Nephron progenitor cell (in vitro differentiated cells): ENCODE results near the gene SSNA1.

ENCODE experiments used
- DNase-seq: peaks from one replicate; pipeline ENCODE4 v3.0.0; 2021
- H3K27ac Mint-ChIP-seq: 2 replicates; pipeline ENCODE4 v1.8.0; 2021; ENCODE audit warnings: mild to moderate bottlenecking, moderate library complexity, mixed read lengths
- H3K27me3 Mint-ChIP-seq: 2 replicates; pipeline ENCODE4 v1.8.0; 2021; ENCODE audit warnings: mild to moderate bottlenecking, low read depth, mixed read lengths; ENCODE audit not compliant: poor library complexity
- H3K36me3 Mint-ChIP-seq: 2 replicates; pipeline ENCODE4 v1.8.0; 2021; ENCODE audit warnings: low read depth, mixed read lengths
- H3K4me1 Mint-ChIP-seq: 2 replicates; pipeline ENCODE4 v1.8.0; 2021; ENCODE audit warnings: mixed read lengths
- H3K4me3 Mint-ChIP-seq: 2 replicates; pipeline ENCODE4 v1.8.0; 2021; ENCODE audit warnings: mild to moderate bottlenecking, moderate library complexity, mixed read lengths
- H3K9me3 Mint-ChIP-seq: 2 replicates; pipeline ENCODE4 v1.8.0; 2021; ENCODE audit warnings: mild to moderate bottlenecking, moderate library complexity, mixed read lengths
- TF ChIP-seq, protein P1 (sequence below): fragments of 200-600 bp; sonication (generic); IDR thresholded peaks from 2 replicates; pipeline ENCODE4 v1.5.0; 2021; ENCODE audit warnings: antibody characterized with exemption

SSNA1 gene

DNA sequence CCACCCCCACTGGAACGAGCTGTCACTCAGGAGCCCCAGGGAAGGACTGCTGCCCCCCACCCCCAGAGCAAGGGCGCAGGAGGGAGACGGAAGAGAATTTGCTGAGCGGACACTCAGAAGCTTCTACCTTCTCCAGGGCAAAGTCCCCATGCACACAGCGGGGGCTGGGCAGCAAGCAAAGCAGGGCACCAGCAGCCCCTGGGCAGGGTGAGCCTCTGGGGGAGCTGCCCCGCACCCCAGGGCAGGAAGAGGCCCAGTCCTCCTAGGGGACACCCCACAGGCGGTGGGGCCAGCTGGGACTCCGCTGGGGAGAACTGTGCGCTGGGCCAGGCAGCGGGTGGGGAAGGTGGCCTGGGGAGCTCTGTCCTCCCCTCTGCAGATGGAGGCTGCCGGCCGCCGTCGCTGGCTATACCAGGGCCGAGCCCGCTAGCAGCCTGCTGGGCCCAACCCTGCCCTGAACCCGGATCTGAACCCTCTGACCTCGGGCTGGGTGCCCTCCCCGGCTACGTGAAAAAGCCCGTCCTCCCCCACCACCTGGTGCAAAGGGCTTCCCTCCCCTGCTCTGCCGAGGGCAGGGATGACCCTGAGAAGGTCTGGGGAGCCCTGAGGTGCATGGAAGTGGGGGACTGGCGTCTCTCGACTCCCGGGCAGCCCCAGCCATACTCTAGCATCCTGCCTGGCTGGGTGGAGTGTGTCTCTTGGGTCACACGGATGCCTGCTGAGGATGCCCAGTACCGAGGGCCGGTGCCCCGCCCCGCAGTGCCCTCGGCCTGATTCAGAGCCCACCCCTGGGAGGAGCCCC is 41.6 kb downstream of the SSNA1 start:
- Mint-ChIP-seq H3K4me3 (no peak overlapping the region), H3K27ac (no peak overlapping the region), H3K27me3 (no peaks in the 10 kb centered on the region), H3K36me3 (no peaks in the 10 kb centered on the region), H3K4me1 (peaks cover 20% of the 10 kb centered on the region), H3K9me3 (no peaks in the 10 kb centered on the region)
- no peak for DNase-seq
- TF ChIP-seq, protein P1, sequence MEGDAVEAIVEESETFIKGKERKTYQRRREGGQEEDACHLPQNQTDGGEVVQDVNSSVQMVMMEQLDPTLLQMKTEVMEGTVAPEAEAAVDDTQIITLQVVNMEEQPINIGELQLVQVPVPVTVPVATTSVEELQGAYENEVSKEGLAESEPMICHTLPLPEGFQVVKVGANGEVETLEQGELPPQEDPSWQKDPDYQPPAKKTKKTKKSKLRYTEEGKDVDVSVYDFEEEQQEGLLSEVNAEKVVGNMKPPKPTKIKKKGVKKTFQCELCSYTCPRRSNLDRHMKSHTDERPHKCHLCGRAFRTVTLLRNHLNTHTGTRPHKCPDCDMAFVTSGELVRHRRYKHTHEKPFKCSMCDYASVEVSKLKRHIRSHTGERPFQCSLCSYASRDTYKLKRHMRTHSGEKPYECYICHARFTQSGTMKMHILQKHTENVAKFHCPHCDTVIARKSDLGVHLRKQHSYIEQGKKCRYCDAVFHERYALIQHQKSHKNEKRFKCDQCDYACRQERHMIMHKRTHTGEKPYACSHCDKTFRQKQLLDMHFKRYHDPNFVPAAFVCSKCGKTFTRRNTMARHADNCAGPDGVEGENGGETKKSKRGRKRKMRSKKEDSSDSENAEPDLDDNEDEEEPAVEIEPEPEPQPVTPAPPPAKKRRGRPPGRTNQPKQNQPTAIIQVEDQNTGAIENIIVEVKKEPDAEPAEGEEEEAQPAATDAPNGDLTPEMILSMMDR, result no peak

DNA sequence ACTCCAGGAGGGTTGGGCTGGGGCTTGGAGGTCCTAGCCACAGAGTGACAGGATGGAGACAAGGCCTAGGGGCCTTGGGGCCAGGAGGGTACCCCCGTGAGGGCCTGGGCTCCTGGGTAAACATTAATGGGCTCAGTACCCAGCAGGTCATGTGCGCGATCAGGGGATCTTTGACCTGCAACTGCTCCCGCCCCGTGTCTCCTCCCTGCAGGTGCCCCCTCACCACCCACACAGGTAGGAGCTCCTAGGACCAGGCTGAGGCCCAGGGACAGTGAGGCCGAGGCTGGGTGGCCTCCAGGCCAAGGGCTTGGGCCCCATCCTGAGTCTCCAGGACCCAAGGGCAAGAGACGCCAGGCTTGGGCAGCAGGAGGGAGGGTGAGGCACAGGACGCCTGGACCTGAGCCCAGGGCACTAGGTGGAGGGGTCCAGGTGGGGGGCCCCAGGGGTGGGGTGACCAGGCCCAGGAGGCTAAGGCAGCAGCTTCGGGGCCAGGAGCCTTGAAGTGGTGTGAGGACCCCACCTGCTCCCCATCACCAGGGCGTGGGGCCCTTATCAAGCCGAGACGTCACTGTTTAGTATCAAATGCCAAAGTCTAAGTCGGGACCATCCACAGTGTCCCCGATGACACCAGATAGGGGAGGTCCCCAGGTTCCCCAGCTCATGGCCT is 42.4 kb downstream of the SSNA1 start, which contains the start of gene SLC34A3:
Gene SLC34A3 (plus strand): TSS at position 197 of the 667 bp plus-strand sequence. CDS start 802 bp downstream, outside the sequence.
- H3K4me1 Mint-ChIP-seq, result peaks cover 21% of the 10 kb centered on the region
- no peaks in the 10 kb centered on the region for H3K36me3 Mint-ChIP-seq
- H3K9me3 Mint-ChIP-seq, result no peaks in the 10 kb centered on the region
- H3K27ac Mint-ChIP-seq, result no peak within 1 kb of the TSS
- DNase-seq, result no peak
- no peak within 1 kb of the TSS for H3K4me3 Mint-ChIP-seq
- TF ChIP-seq, protein P1, result no peak
- no peaks in the 10 kb centered on the region for H3K27me3 Mint-ChIP-seq

DNA sequence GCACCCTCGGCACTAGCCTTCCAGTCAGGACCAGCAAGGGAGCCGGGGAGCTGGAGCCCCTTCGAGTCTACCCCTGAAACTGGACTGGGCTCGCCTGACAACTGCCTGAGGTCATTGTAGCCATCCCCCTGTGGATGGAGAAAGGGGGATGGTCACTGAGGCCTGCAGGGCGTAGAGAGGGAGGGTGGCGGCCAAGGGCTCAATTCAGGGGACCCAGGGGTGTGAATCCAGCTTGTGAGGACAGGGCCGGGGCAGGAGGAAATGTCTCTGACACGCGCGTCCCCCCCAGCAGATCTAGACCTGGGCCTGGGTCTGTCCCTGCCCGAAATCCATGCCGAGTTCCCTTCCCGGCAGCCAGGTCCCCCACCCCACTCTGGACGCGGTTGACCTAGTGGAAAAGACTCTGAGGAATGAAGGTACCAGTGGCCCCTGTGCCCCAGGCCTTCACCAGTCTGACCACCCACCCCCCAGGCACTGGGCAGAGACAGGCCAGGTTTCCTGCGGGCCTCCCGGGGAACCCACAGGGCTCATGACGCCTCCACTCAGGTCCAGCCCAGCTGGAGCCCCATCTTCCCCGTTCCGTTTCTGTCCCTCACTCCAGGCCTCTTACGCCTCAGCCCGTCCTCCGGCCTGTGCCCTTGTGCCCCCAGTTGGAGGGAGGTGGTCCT is 43.0 kb downstream of the SSNA1 start:
- H3K27ac Mint-ChIP-seq, result no peak overlapping the region
- TF ChIP-seq, protein P1, result no peak
- DNase-seq, result no peak
- no peaks in the 10 kb centered on the region for H3K27me3 Mint-ChIP-seq
- no peaks in the 10 kb centered on the region for H3K9me3 Mint-ChIP-seq
- H3K36me3 Mint-ChIP-seq, result no peaks in the 10 kb centered on the region
- peaks cover 21% of the 10 kb centered on the region for H3K4me1 Mint-ChIP-seq
- H3K4me3 Mint-ChIP-seq, result no peak overlapping the region

DNA sequence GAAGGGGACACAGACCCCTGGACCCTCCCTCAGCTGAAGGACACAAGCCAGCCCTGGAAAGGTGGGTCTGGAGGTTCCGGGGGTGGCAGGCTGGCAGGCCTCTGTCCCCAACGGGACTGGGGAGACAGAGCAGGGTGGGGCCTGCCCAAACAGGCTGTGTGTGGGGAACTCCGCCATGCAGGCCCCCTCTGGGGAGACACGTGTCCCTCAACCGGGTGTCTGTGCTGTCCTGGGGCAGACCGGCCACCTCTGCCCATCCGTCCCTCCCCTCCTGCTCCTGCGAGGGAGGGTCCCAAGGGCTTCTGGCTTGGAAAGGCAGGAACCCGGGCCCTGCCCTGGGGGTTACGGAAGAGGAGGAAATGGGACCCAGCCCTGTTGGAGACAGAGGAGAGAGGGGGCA is 43.6 kb downstream of the SSNA1 start:
- H3K4me3 Mint-ChIP-seq, result no peak overlapping the region
- no peaks in the 10 kb centered on the region for H3K9me3 Mint-ChIP-seq
- no peaks in the 10 kb centered on the region for H3K27me3 Mint-ChIP-seq
- H3K27ac Mint-ChIP-seq, result no peak overlapping the region
- DNase-seq, result no peak
- TF ChIP-seq, protein P1, result no peak
- H3K4me1 Mint-ChIP-seq, result peaks cover 22% of the 10 kb centered on the region
- no peaks in the 10 kb centered on the region for H3K36me3 Mint-ChIP-seq

DNA sequence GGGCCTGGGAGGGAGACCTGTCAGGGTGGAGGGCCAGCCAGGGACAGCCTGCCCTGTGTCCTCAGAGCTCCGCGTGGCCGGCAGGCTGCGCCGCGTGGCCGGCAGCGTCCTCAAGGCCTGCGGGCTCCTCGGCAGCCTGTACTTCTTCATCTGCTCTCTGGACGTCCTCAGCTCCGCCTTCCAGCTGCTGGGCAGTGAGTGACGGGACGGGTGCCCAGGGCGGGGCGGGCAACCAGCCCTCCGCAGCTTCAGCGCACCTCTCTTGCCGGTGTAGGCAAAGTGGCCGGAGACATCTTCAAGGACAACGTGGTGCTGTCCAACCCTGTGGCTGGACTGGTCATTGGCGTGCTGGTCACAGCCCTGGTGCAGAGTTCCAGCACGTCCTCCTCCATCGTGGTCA is 44.0 kb downstream of the SSNA1 start:
- no peaks in the 10 kb centered on the region for H3K36me3 Mint-ChIP-seq
- H3K27ac Mint-ChIP-seq, result no peak overlapping the region
- DNase-seq, result no peak
- H3K9me3 Mint-ChIP-seq, result no peaks in the 10 kb centered on the region
- H3K4me3 Mint-ChIP-seq, result no peak overlapping the region
- peaks cover 24% of the 10 kb centered on the region for H3K4me1 Mint-ChIP-seq
- TF ChIP-seq, protein P1, result no peak
- no peaks in the 10 kb centered on the region for H3K27me3 Mint-ChIP-seq
